Fibroblast of skin of abdomen (primary cell): ENCODE measurements around the gene ZNF738. TPM values are rescaled to one million over a fixed set of nuclear protein-coding genes. Genes with fewer than 3 reads are reported as not detected.
A peak's percentile ranks its signal among the peaks of the same experiment; 100 is the strongest.
"Not testable (repeated sequence)": the region's sequence is repeated elsewhere in the genome, so short reads cannot be mapped to it uniquely, and the experiment has no call there.

Experiments used
- DNase-seq: peaks from one replicate; pipeline ENCODE4 v3.0.0-alpha.2; 2013
- polyA plus RNA-seq, 2 experiments: library from polyadenylated mRNA; unstranded; fragments of 120-200 nt; gene quantifications; one replicate each; pipeline ENCODE4 v1.2.1, GENCODE V29; 2013; ENCODE audit not compliant: insufficient read length in 2 of 2

The ZNF738 gene
- polyA plus RNA-seq (2013, experiment 1 of 2; ENCODE audit: insufficient read length) = 8.3 TPM
- 7.1 TPM for polyA plus RNA-seq (2013, experiment 2 of 2; ENCODE audit: insufficient read length)

- DNase-seq = peak; percentile 95
Measured at GRCh38 chr19:21358768-21359451, at the start of gene ZNF738. TSS of gene ZNF738 (plus strand) at chr19:21359000. CDS start at chr19:21359141, 141 bp downstream.

- not testable (repeated sequence) for DNase-seq
Measured at GRCh38 chr19:21312807-21313206, 46.0 kb upstream of the ZNF738 start.

GRCh38 chr19:21314676-21315075 is 44.1 kb upstream of the ZNF738 start:
- no peak for DNase-seq

- no peak for DNase-seq
Measured at GRCh38 chr19:21317821-21318220, 41.0 kb upstream of the ZNF738 start.

GRCh38 chr19:21321134-21321533 is 37.7 kb upstream of the ZNF738 start:
- DNase-seq = no peak

GRCh38 chr19:21321996-21322395 is 36.8 kb upstream of the ZNF738 start:
- peak; percentile 1 for DNase-seq

- no peak for DNase-seq
Measured at GRCh38 chr19:21322528-21322927, 36.3 kb upstream of the ZNF738 start.

GRCh38 chr19:21323000-21323399 is 35.8 kb upstream of the ZNF738 start:
- DNase-seq = no peak

GRCh38 chr19:21326169-21326568 is 32.6 kb upstream of the ZNF738 start:
- no peak for DNase-seq

- peak; percentile 4 for DNase-seq
Measured at GRCh38 chr19:21328406-21328805, 30.4 kb upstream of the ZNF738 start.

- peak; percentile 93 for DNase-seq
Measured at GRCh38 chr19:21328885-21329605, 29.8 kb upstream of the ZNF738 start, which contains the start of gene ZNF708. TSS of gene ZNF708 (minus strand) at chr19:21329410. CDS start at chr19:21329212, 198 bp downstream.

GRCh38 chr19:21335721-21336120 is 23.1 kb upstream of the ZNF738 start:
- DNase-seq = no peak

- DNase-seq = not testable (repeated sequence)
Measured at GRCh38 chr19:21344841-21345240, 14.0 kb upstream of the ZNF738 start.

GRCh38 chr19:21352830-21353229 is 6.0 kb upstream of the ZNF738 start:
- no peak for DNase-seq

GRCh38 chr19:21362291-21362690 is 3.5 kb downstream of the ZNF738 start:
- no peak for DNase-seq

- no peak for DNase-seq
Measured at GRCh38 chr19:21383980-21384582, 25.3 kb downstream of the ZNF738 start.

GRCh38 chr19:21396121-21396520 is 37.3 kb downstream of the ZNF738 start:
- no peak for DNase-seq

GRCh38 chr19:21396893-21397572 is 38.2 kb downstream of the ZNF738 start, which contains the start of gene ZNF493:
TSS of gene ZNF493 (plus strand) at chr19:21397133. CDS start at chr19:21397238, 105 bp downstream.
- peak; percentile 94 for DNase-seq

- no peak for DNase-seq
Measured at GRCh38 chr19:21398851-21399250, 40.1 kb downstream of the ZNF738 start.

GRCh38 chr19:21402303-21402985 is 43.6 kb downstream of the ZNF738 start:
- no peak for DNase-seq

GRCh38 chr19:21410166-21410565 is 51.4 kb downstream of the ZNF738 start:
- no peak for DNase-seq

GRCh38 chr19:21422244-21422643 is 63.4 kb downstream of the ZNF738 start:
- DNase-seq = no peak
